Breast epithelium (tissue), 4 donors: ENCODE data around the gene KRT5. TPM values are rescaled to one million over a fixed set of nuclear protein-coding genes. Genes with fewer than 3 reads are reported as not detected.

Experiments
- DNase-seq, 2 donors: peaks; one replicate each; pipeline ENCODE4 v3.0.0-alpha.2; 2019; ENCODE audit warnings: low spot score in 2 of 2
- H3K27ac ChIP-seq, 2 donors: fragments of 200-600 bp; sonication (generic) in 1 of 2; one replicate each; pipeline ENCODE4 v1.5.1; 2016 to 2019; ENCODE audit warnings: mild to moderate bottlenecking in 1 of 2
- H3K27me3 ChIP-seq, 2 donors: fragments of 200-600 bp; sonication (generic) in 1 of 2; one replicate each; pipeline versions ENCODE4 v1.5.1 to v1.6.0; 2017 to 2019; ENCODE audit warnings: control low read depth in 1 of 2, mild to moderate bottlenecking in 1 of 2
- H3K36me3 ChIP-seq: fragments of 200-600 bp; one replicate; pipeline ENCODE4 v1.5.1; 2019
- H3K4me1 ChIP-seq, 2 donors: fragments of 200-600 bp; sonication (generic); one replicate each; pipeline ENCODE4 v1.5.1; 2016 to 2019; ENCODE audit warnings: control low read depth in 1 of 2
- H3K4me3 ChIP-seq, 3 donors: fragments of 200-600 bp; sonication (generic); 1 replicate in 2 of 3; 2 replicates in 1 of 3; pipeline ENCODE4 v1.5.1; 2016 to 2019; ENCODE audit warnings: mild to moderate bottlenecking in 3 of 3, moderate library complexity in 2 of 3
- H3K9me3 ChIP-seq, 2 donors: fragments of 200-600 bp; sonication (generic) in 1 of 2; one replicate each; pipeline ENCODE4 v1.5.1; 2016 to 2019; ENCODE audit warnings: control low read depth in 1 of 2
- CTCF ChIP-seq, 3 donors: fragments of 450-650 bp; IDR thresholded peaks; one replicate each; pipeline ENCODE4 v1.5.1; 2016 to 2017; ENCODE audit warnings: antibody characterized with exemption in 3 of 3, mild to moderate bottlenecking in 3 of 3, moderate library complexity in 3 of 3
- POLR2A ChIP-seq: fragments of 450-650 bp; IDR thresholded peaks from one replicate; pipeline ENCODE4 v1.6.1; 2016; ENCODE audit warnings: antibody characterized with exemption, mild to moderate bottlenecking, moderate library complexity
- POLR2AphosphoS5 ChIP-seq, 3 donors: sonication (generic); formaldehyde crosslinking; IDR thresholded peaks; one replicate each; pipeline ENCODE4 v1.6.1; 2017; ENCODE audit warnings: antibody characterized with exemption in 3 of 3
- intact Hi-C: fragments of 100-400 bp; cut with DNase I; formaldehyde crosslinking; loops from one replicate; pipeline ENCODE4 v1.15.1; 2023; ENCODE audit warnings: low total_unique reads
- total RNA-seq, 3 donors: library from RNA; depleted of rRNA; stranded (reverse); fragments of >200 nt; gene quantifications; one replicate each; pipeline ENCODE4 v1.1.0, GENCODE V29; 2016

Gene KRT5
- total RNA-seq, 3 donors from 2014 or later: 4.3 to 464 (median 413) TPM

- H3K27ac ChIP-seq: peak overlapping the region in 1 of 2 donors; percentile 32
- H3K4me1 ChIP-seq: no peaks in the 10 kb centered on the region
- no peaks in the 10 kb centered on the region for H3K9me3 ChIP-seq
- intact Hi-C loops: no loop called here
- peak in 1 of 2 donors; percentile 18 for DNase-seq
- H3K36me3 ChIP-seq: no peaks in the 10 kb centered on the region
- no peak for TF ChIP-seq POLR2A
- TF ChIP-seq POLR2AphosphoS5 (IDR thresholded peaks at IDR 0.05): no peak
- no peak for TF ChIP-seq CTCF (IDR thresholded peaks at IDR 0.05)
- no peaks in the 10 kb centered on the region for H3K27me3 ChIP-seq
- peak overlapping the region in 2 of 3 donors; percentile 59 to 69 for H3K4me3 ChIP-seq
Observed at GRCh38 chr12:52514471-52515318, 5.5 kb downstream of the KRT5 start.

- H3K27me3 ChIP-seq: no peaks in the 10 kb centered on the region
- DNase-seq: peak in 1 of 2 donors; percentile 39
- no peaks in the 10 kb centered on the region for H3K36me3 ChIP-seq
- peak overlapping the region in 1 of 2 donors; percentile 21 for H3K27ac ChIP-seq
- no peak overlapping the region for H3K4me3 ChIP-seq
- TF ChIP-seq CTCF (IDR thresholded peaks at IDR 0.05): no peak
- TF ChIP-seq POLR2AphosphoS5 (IDR thresholded peaks at IDR 0.05): peak in 2 of 3 donors; percentile 21 to 25
- no peaks in the 10 kb centered on the region for H3K9me3 ChIP-seq
- intact Hi-C loops: no loop called here
- no peaks in the 10 kb centered on the region for H3K4me1 ChIP-seq
Observed at GRCh38 chr12:52513736-52514135, 6.5 kb downstream of the KRT5 start.

DNA sequence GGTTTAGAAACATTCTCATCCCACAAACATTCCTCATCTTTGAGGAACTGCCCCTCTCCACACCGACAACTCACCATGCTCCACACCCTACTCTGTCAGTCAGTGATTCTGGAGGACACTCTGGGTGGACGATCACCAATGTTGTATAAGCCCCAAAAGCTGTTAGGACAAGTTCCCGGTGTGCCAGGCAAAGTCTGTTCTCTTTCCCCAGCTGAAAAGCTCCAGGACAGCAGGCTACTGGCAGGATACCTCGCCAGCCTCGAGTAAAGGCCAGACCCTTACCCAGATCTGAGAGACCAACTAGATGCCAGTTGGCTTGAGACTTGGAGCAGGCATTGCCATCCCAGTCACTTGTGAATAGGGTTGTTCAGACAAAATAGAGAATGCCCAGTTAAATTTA, 12.0 kb downstream of the KRT5 start:
- Histone ChIP-seq H3K9me3 (no peaks in the 10 kb centered on the region), H3K4me3 (no peak overlapping the region), H3K36me3 (no peaks in the 10 kb centered on the region), H3K27ac (no peak overlapping the region), H3K27me3 (no peaks in the 10 kb centered on the region), H3K4me1 (no peaks in the 10 kb centered on the region)
- TF ChIP-seq POLR2A (no peak), CTCF (IDR thresholded peaks at IDR 0.05) (no peak), POLR2AphosphoS5 (IDR thresholded peaks at IDR 0.05) (no peak)
- no peak for DNase-seq
- intact Hi-C loops: loop anchor here (10.0 kb wide), 1 partner anchor 637 kb away; no protein-coding TSS in a partner anchor

DNA sequence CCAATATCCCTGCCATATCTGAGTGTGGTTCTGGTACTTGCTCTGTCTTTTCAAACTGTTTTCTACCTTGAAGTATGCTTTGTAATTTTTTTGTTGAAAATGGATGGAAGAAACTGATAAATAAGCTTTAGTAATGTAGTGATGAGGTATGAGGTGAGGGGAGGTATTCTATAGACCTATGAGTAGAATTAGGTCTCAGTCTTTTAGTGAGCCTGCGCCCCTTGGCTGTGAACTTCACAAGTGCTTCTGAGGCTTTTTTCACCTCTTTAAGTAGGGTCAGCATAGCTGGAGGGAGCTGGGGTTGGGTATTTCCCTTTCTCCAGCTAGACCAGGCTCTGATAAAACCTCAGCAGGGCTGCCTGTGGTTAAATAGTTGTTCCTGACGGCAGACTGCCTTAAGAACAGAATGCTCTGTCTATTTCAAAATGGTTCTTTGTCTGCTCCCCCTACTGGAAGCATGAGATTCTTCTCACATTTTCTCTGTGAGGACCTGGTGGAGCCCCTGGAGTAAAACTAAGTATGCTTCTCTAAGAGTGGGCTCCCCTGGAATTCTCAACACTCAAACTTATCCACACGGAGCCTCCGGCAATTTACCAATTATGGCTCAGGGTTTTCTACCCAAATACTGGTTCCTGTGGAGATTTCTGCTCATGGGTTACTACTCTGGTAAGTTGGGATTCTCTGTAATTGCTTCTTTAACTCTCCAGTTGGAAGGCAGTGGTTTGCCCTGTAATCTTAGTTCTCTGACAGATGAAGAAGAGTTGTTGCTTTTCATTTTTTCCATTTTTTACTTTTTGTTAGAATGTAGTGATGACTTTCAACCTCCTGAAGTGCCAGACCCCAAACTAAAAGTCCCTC, 13.1 kb downstream of the KRT5 start:
- TF ChIP-seq POLR2A: no peak
- peak; percentile 22 to 73 (median 51) for TF ChIP-seq CTCF (IDR thresholded peaks at IDR 0.05)
- no peaks in the 10 kb centered on the region for H3K9me3 ChIP-seq
- H3K4me3 ChIP-seq: no peak overlapping the region
- H3K27me3 ChIP-seq: no peaks in the 10 kb centered on the region
- no peaks in the 10 kb centered on the region for H3K36me3 ChIP-seq
- peak in 1 of 2 donors; percentile 42 for DNase-seq
- H3K27ac ChIP-seq: peak overlapping the region in 1 of 2 donors; percentile 52
- intact Hi-C loops: loop anchor here (10.0 kb wide), 1 partner anchor 638 kb away; no protein-coding TSS in a partner anchor
- H3K4me1 ChIP-seq: no peaks in the 10 kb centered on the region
